Prostate gland (tissue), 1 donor: ENCODE measurements around the gene SCAMP2.

Experiments used
- POLR2A ChIP-seq: fragments of 450-650 bp; IDR thresholded peaks from one replicate; pipeline ENCODE4 v1.6.1; 2016; ENCODE audit warnings: antibody characterized with exemption, mild to moderate bottlenecking
- POLR2AphosphoS5 ChIP-seq: sonication (generic); formaldehyde crosslinking; IDR thresholded peaks from one replicate; pipeline ENCODE4 v1.6.1; 2017; ENCODE audit warnings: antibody characterized with exemption

GRCh38 chr15:74857671-74858368 lies 15.3 kb downstream of the SCAMP2 start:
- TF ChIP-seq POLR2AphosphoS5 (no peak), POLR2A (no peak)
